WTC11 (cell line): ENCODE data around the gene FCGR3A.

Source experiments
- ATF2 ChIP-seq: sonication (generic); formaldehyde crosslinking; IDR thresholded peaks from 2 replicates; pipeline ENCODE4 v1.8.1; 2022; ENCODE audit warnings: low read depth, missing genetic modification reagents, borderline replicate concordance
- CTCF ChIP-seq: fragments of 200-600 bp; IDR thresholded peaks from 2 replicates; pipeline ENCODE4 v1.8.0; 2022; ENCODE audit warnings: antibody characterized with exemption
- ELF4 ChIP-seq: sonication (generic); formaldehyde crosslinking; IDR thresholded peaks from 2 replicates; pipeline ENCODE4 v1.8.1; 2022; ENCODE audit warnings: low read depth, mild to moderate bottlenecking, moderate library complexity, missing genetic modification reagents
- JUN ChIP-seq: sonication (generic); formaldehyde crosslinking; IDR thresholded peaks from 2 replicates; pipeline ENCODE4 v1.8.0; 2023; ENCODE audit warnings: mild to moderate bottlenecking, missing genetic modification reagents
- KAT7 ChIP-seq: sonication (generic); formaldehyde crosslinking; IDR thresholded peaks from 2 replicates; pipeline ENCODE4 v1.8.1; 2023; ENCODE audit warnings: missing genetic modification reagents, mild to moderate bottlenecking, borderline replicate concordance
- NR2C2 ChIP-seq: sonication (generic); formaldehyde crosslinking; IDR thresholded peaks from 2 replicates; pipeline ENCODE4 v1.8.0; 2022; ENCODE audit warnings: mild to moderate bottlenecking, missing genetic modification reagents
- STAT6 ChIP-seq: sonication (generic); formaldehyde crosslinking; conservative IDR thresholded peaks from 2 replicates; pipeline ENCODE4 v1.8.1; 2023; ENCODE audit warnings: mild to moderate bottlenecking, low read depth, missing genetic modification reagents, moderate library complexity
- ZNF138 ChIP-seq: sonication (generic); formaldehyde crosslinking; conservative IDR thresholded peaks from 2 replicates; pipeline ENCODE4 v1.8.1; 2022; ENCODE audit warnings: mild to moderate bottlenecking, moderate library complexity, missing genetic modification reagents
- ZNF416 ChIP-seq: fragments of 250-450 bp; sonication (Bioruptor Pico); IDR thresholded peaks from 2 replicates; pipeline ENCODE4 v1.9.0; 2021; ENCODE audit warnings: mild to moderate bottlenecking, inconsistent platforms

GRCh38 chr1:161502641-161503393 lies 46.8 kb downstream of the FCGR3A start:
- TF ChIP-seq CTCF: no peak
- TF ChIP-seq STAT6 (CRISPR knock-in tag): no peak
- TF ChIP-seq JUN (CRISPR knock-in tag): no peak
- no peak for TF ChIP-seq ZNF138 (CRISPR knock-in tag)
- no peak for TF ChIP-seq ELF4 (CRISPR knock-in tag)
- no peak for TF ChIP-seq NR2C2 (CRISPR knock-in tag)
- TF ChIP-seq ZNF416 (CRISPR knock-in tag): no peak
- no peak for TF ChIP-seq KAT7 (CRISPR knock-in tag)
- TF ChIP-seq ATF2: no peak
